ENCODE results near the gene WASHC3.

DNA sequence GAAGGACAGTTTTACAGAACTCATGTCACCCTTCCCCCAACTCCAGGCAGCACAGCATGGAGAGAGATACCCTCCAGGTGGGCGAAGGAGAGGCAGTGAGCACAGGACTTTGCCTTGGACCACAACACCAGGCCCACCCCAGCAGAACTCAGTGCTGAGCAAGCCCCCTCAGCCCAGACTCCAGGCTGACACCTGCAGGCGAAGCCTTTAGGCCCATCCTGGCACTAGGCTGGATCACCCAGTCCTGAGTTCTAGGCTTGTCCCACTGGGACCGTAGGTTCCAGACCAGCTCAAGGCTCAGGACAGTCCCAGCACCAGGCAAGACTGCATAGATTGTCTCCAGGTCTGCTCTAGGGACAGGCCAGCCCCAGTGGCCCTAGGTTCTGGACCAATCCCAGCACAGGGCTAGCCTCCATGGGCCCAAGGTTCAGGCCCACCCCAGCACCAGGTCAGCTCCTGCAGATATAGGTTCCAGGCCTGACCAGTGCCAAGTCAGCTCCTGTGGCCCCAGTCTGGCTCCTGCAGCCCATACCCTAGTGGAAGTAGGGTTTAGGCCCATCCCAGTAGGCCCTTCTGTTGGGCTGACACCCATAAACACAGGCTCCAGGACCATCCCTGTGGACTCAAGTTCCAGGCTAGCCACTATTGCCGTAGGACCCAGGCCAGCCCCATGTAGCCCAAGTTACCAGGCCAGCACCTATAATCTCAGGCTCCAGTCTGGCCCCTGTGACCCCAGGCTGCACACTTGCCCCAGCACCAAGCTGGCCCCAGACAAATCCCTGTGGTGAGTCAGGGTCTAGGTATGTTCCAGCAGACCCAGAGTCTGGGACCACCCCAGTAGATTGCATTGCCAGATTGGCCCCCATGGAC, 9.4 kb downstream of the WASHC3 start:
- TF ChIP-seq, protein P1, sequence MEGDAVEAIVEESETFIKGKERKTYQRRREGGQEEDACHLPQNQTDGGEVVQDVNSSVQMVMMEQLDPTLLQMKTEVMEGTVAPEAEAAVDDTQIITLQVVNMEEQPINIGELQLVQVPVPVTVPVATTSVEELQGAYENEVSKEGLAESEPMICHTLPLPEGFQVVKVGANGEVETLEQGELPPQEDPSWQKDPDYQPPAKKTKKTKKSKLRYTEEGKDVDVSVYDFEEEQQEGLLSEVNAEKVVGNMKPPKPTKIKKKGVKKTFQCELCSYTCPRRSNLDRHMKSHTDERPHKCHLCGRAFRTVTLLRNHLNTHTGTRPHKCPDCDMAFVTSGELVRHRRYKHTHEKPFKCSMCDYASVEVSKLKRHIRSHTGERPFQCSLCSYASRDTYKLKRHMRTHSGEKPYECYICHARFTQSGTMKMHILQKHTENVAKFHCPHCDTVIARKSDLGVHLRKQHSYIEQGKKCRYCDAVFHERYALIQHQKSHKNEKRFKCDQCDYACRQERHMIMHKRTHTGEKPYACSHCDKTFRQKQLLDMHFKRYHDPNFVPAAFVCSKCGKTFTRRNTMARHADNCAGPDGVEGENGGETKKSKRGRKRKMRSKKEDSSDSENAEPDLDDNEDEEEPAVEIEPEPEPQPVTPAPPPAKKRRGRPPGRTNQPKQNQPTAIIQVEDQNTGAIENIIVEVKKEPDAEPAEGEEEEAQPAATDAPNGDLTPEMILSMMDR (conservative IDR thresholded peaks at IDR 0.05; ENCODE audit: low read depth, low read length): no peak
- TF ChIP-seq EZH2phosphoT487 (IDR thresholded peaks at IDR 0.05; ENCODE audit: borderline replicate concordance, low read length) (no peak), EZH2 (IDR thresholded peaks at IDR 0.05; ENCODE audit: low read length, unreplicated experiment) (no peak)
